ENCODE data around the gene SYCE1L. TPM values are rescaled to one million over a fixed set of nuclear protein-coding genes. Genes with fewer than 3 reads are reported as not detected.

Gene SYCE1L
- total and polyA plus RNA-seq, 2 donors (not counting 1 experiment from before 2014, with no cell fraction given), result 0.46 to 12.0 TPM

DNA sequence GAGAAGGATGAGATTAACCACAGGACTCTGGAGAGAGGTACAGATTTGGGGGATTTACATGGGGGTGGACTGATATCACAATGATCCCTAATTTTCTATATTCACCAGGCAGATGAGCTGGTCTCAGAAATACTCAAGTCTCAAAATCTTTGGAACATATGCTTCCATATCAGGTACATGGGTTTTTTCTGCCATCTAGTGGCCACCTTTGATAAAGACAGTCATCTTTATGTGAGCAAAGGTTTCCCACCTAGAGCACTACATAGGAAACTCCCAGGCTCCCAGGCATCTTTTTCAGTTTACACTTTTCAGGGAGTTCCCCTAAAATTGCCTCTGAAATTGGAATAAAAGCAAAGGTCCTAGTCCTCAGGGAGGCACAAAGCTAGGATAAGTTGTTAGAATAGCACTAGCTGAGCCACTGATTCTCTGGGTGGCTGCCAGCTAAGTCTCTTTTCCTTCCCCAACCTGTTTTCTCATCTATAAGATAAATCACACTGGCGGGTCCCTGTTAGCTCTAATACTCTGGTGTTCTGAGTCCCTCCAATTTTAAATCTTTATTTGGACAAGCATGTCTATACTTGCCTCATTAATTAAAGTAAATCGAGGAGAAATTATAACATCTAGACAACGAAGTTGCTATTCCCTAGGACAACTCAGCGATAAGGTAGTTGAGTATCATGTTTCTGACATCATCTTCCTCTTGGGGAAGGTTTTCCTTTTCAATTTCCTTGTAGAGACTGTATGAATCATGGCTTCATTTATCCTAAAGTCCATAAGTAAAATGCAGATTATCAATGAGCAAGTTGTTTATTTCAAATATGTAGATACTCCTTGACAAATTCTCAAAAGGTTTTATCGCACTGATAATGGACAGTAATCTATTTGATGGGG is 27.2 kb upstream of the SYCE1L start:
- DNase-seq, result peak; percentile 65
- no peaks in the 10 kb centered on the region for H3K4me1 Mint-ChIP-seq
- Histone ChIP-seq H3K79me2 (ENCODE audit: control insufficient read depth, insufficient read depth, low read length) (no peaks in the 10 kb centered on the region), H3K4me3 (ENCODE audit: control extremely low read depth in 1 of 5, extremely low read depth in 1 of 5, insufficient read depth in 1 of 5, low read depth in 2 of 5, low read length in 4 of 5) (no peak overlapping the region), H3K9me3 (ENCODE audit: control extremely low read depth in 1 of 3, control insufficient read depth in 2 of 3, insufficient read depth in 1 of 3, low read length in 2 of 3) (no peaks in the 10 kb centered on the region), H2AFZ (ENCODE audit: insufficient read depth, low read depth, low read length, poor library complexity, severe bottlenecking) (no peak overlapping the region), H3K36me3 (replicated peaks in 1 of 2; ENCODE audit: control extremely low read depth in 1 of 2, control insufficient read depth in 1 of 2, extremely low read depth in 1 of 2, insufficient read depth in 2 of 2, low read length in 1 of 2) (no peaks in the 10 kb centered on the region), H3K9ac (ENCODE audit: low read length) (no peak overlapping the region), H3K4me2 (replicated peaks; ENCODE audit: low read depth, low read length, poor library complexity, severe bottlenecking) (no peak overlapping the region), H3K27ac (ENCODE audit: low read length in 2 of 2) (no peak overlapping the region), H3K4me1 (ENCODE audit: control insufficient read depth in 2 of 2, insufficient read depth in 2 of 2, low read length in 2 of 2) (no peaks in the 10 kb centered on the region), H3K27me3 (replicated peaks in 1 of 4; ENCODE audit: control extremely low read depth in 1 of 4, control insufficient read depth in 3 of 4, insufficient read depth in 4 of 4, low read length in 3 of 4) (peaks cover 0 to 21% (median 13%) of the 10 kb centered on the region in 4 experiments), H4K20me1 (ENCODE audit: control insufficient read depth, insufficient read depth, low read length, poor library complexity, severe bottlenecking) (no peaks in the 10 kb centered on the region)
- no peak for TF ChIP-seq EZH2 (IDR thresholded peaks at IDR 0.05; ENCODE audit: borderline replicate concordance, insufficient read depth, low read depth, low read length, poor library complexity, severe bottlenecking)
- TF ChIP-seq, protein P1, sequence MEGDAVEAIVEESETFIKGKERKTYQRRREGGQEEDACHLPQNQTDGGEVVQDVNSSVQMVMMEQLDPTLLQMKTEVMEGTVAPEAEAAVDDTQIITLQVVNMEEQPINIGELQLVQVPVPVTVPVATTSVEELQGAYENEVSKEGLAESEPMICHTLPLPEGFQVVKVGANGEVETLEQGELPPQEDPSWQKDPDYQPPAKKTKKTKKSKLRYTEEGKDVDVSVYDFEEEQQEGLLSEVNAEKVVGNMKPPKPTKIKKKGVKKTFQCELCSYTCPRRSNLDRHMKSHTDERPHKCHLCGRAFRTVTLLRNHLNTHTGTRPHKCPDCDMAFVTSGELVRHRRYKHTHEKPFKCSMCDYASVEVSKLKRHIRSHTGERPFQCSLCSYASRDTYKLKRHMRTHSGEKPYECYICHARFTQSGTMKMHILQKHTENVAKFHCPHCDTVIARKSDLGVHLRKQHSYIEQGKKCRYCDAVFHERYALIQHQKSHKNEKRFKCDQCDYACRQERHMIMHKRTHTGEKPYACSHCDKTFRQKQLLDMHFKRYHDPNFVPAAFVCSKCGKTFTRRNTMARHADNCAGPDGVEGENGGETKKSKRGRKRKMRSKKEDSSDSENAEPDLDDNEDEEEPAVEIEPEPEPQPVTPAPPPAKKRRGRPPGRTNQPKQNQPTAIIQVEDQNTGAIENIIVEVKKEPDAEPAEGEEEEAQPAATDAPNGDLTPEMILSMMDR (IDR thresholded peaks at IDR 0.05), result peak; percentile 86
- H3K27me3 Mint-ChIP-seq, result peaks cover 60% of the 10 kb centered on the region
- ChIA-PET CTCF (interaction anchor here (0.6 to 5.4 kb wide), 24 partner anchors 9 to 1973 kb away, joined by 3 to 48 read pairs (median 4); partner anchors contain the start of genes CPHXL2 and MON1B), POLR2A (no interaction called here)
- ATAC-seq (ENCODE audit: low read depth), result peak; percentile 53
- H3K9me3 Mint-ChIP-seq (ENCODE audit: insufficient read depth), result no peaks in the 10 kb centered on the region
- H3K27ac Mint-ChIP-seq, result no peak overlapping the region
- WGBS (ENCODE audit: insufficient coverage), result 50% methylated on average over 1 of the region's 5 CpGs
- no peak overlapping the region for H3K4me3 Mint-ChIP-seq
- intact Hi-C loops (cut with micrococcal nuclease), result no loop called here

DNA sequence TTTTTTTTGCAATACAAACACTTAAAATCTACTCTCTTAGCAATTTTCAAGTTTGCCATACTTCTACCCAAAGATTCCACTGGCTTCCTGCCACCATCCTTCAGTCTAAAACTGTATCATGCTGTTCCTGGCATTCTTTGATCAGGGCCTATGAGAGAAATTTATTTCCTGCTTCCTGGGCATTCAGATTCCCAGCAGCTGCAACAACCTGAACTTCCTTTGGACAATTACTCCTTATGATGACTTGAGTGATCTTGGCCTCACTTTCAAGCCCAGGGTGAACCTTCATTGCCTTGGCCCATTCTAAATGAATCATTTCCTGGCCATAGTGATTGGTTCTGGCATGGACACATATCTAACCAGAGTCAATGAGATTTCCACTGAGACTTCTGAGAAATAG is 26.3 kb upstream of the SYCE1L start:
- Histone ChIP-seq H3K9me3 (ENCODE audit: control extremely low read depth in 1 of 3, control insufficient read depth in 2 of 3, insufficient read depth in 1 of 3, low read length in 2 of 3) (no peaks in the 10 kb centered on the region), H3K27me3 (replicated peaks in 1 of 4; ENCODE audit: control extremely low read depth in 1 of 4, control insufficient read depth in 3 of 4, insufficient read depth in 4 of 4, low read length in 3 of 4) (peaks cover 0 to 18% (median 13%) of the 10 kb centered on the region in 4 experiments), H3K27ac (ENCODE audit: low read length in 2 of 2) (no peak overlapping the region), H3K4me2 (replicated peaks; ENCODE audit: low read depth, low read length, poor library complexity, severe bottlenecking) (no peak overlapping the region), H3K4me1 (ENCODE audit: control insufficient read depth in 2 of 2, insufficient read depth in 2 of 2, low read length in 2 of 2) (no peaks in the 10 kb centered on the region), H3K9ac (ENCODE audit: low read length) (no peak overlapping the region), H3K36me3 (replicated peaks in 1 of 2; ENCODE audit: control extremely low read depth in 1 of 2, control insufficient read depth in 1 of 2, extremely low read depth in 1 of 2, insufficient read depth in 2 of 2, low read length in 1 of 2) (no peaks in the 10 kb centered on the region), H3K79me2 (ENCODE audit: control insufficient read depth, insufficient read depth, low read length) (no peaks in the 10 kb centered on the region), H4K20me1 (ENCODE audit: control insufficient read depth, insufficient read depth, low read length, poor library complexity, severe bottlenecking) (no peaks in the 10 kb centered on the region), H3K4me3 (ENCODE audit: control extremely low read depth in 1 of 5, extremely low read depth in 1 of 5, insufficient read depth in 1 of 5, low read depth in 2 of 5, low read length in 4 of 5) (no peak overlapping the region), H2AFZ (ENCODE audit: insufficient read depth, low read depth, low read length, poor library complexity, severe bottlenecking) (no peak overlapping the region)
- ChIA-PET POLR2A (no interaction called here), CTCF (interaction anchor here (1.0 to 5.4 kb wide), 2 partner anchors 1385 to 1974 kb away, joined by 3 to 48 read pairs; no protein-coding TSS in a partner anchor)
- no peak for TF ChIP-seq EZH2 (IDR thresholded peaks at IDR 0.05; ENCODE audit: borderline replicate concordance, insufficient read depth, low read depth, low read length, poor library complexity, severe bottlenecking)
- TF ChIP-seq, protein P1 (IDR thresholded peaks at IDR 0.05), result no peak
- intact Hi-C loops (cut with micrococcal nuclease), result no loop called here
- no peak overlapping the region for H3K4me3 Mint-ChIP-seq
- DNase-seq, result no peak
- H3K27ac Mint-ChIP-seq, result no peak overlapping the region
- peaks cover 58% of the 10 kb centered on the region for H3K27me3 Mint-ChIP-seq
- no peak for ATAC-seq (ENCODE audit: low read depth)
- H3K9me3 Mint-ChIP-seq (ENCODE audit: insufficient read depth), result no peaks in the 10 kb centered on the region
- H3K4me1 Mint-ChIP-seq, result no peaks in the 10 kb centered on the region
